ENCODE measurements around the gene MISP.

GRCh38 chr19:722553-723101 lies 28.3 kb upstream of the MISP start:
- TF ChIP-seq ZBTB40 (IDR thresholded peaks at IDR 0.05) (no peak), ZBTB40 (CRISPR knock-in tag; IDR thresholded peaks at IDR 0.05) (no peak), SRSF9 (IDR thresholded peaks at IDR 0.05; ENCODE audit: borderline replicate concordance, low read depth, low read length) (no peak), FOXK1 (CRISPR knock-in tag; IDR thresholded peaks at IDR 0.05; ENCODE audit: borderline replicate concordance) (no peak), MXD1 (CRISPR knock-in tag; IDR thresholded peaks at IDR 0.05; ENCODE audit: borderline replicate concordance, poor library complexity, severe bottlenecking) (no peak)
